ENCODE measurements around the gene OR8D1. TPM values are rescaled to one million over a fixed set of nuclear protein-coding genes. Genes with fewer than 3 reads are reported as not detected.
A peak's percentile ranks its signal among the peaks of the same experiment; 100 is the strongest.

Gene OR8D1
- total and polyA plus RNA-seq, 2 donors (not counting 3 experiments of a cell fraction or from before 2014, with no cell fraction given): not detected

- Histone ChIP-seq H4K20me1 (replicated peaks; ENCODE audit: control insufficient read depth, extremely low read depth, insufficient read depth, low read length) (no peaks in the 10 kb centered on the region), H3K9me3 (replicated peaks; ENCODE audit: control insufficient read depth, insufficient read depth, low read length) (no peaks in the 10 kb centered on the region), H3K79me2 (ENCODE audit: control insufficient read depth, insufficient read depth, low read length) (no peaks in the 10 kb centered on the region), H3K9ac (replicated peaks; ENCODE audit: extremely low read depth, insufficient read depth, low read length) (no peak overlapping the region), H3K27ac (ENCODE audit: insufficient read depth, low read depth, low read length) (no peak overlapping the region), H3K4me2 (ENCODE audit: insufficient read depth, low read length) (no peak overlapping the region), H3K9me1 (replicated peaks; ENCODE audit: control insufficient read depth, extremely low read depth, insufficient read depth, low read length) (no peaks in the 10 kb centered on the region), H2AFZ (ENCODE audit: low read depth, low read length) (no peak overlapping the region), H3K4me1 (ENCODE audit: control insufficient read depth, extremely low read depth, insufficient read depth, low read length) (no peaks in the 10 kb centered on the region), H3K27me3 (ENCODE audit: control insufficient read depth in 2 of 2, insufficient read depth in 2 of 2, low read length in 2 of 2) (peaks cover 5 to 11% of the 10 kb centered on the region in 2 experiments), H3K4me3 (replicated peaks in 1 of 3; ENCODE audit: insufficient read depth in 1 of 3, low read depth in 1 of 3, low read length in 3 of 3) (no peak overlapping the region), H3K36me3 (ENCODE audit: control insufficient read depth in 2 of 2, extremely low read depth in 1 of 2, insufficient read depth in 2 of 2, low read length in 2 of 2) (no peaks in the 10 kb centered on the region)
- intact Hi-C loops (cut with micrococcal nuclease) (loop anchor here (1.0 kb wide), 1 partner anchor 261 kb away; no protein-coding TSS in a partner anchor), dilution Hi-C loops (cut with MboI; ENCODE audit: extremely low pct_ligation_motif_present, low sequenced_read_pairs) (no loop called here)
- DNase-seq (ENCODE audit: low read depth, low spot score) (peak; percentile 20), FAIRE-seq (no peak)
- CTCF ChIA-PET: interaction anchor here (0.6 to 4.0 kb wide), 5 partner anchors 15 to 261 kb away, joined by 3 to 41 read pairs (median 5); no protein-coding TSS in a partner anchor
- BruUV-seq (replicated peaks): no TSS peak
- TF ChIP-seq POLR2A (IDR thresholded peaks at IDR 0.05; ENCODE audit: low read depth, low read length) (no peak), EZH2 (IDR thresholded peaks at IDR 0.05; ENCODE audit: borderline replicate concordance, low read depth, low read length, severe bottlenecking) (no peak), JUN (IDR thresholded peaks at IDR 0.05; ENCODE audit: borderline replicate concordance, insufficient read depth, insufficient read length, low read depth) (no peak), CTCF (IDR thresholded peaks at IDR 0.05; ENCODE audit: extremely low read depth in 1 of 2, insufficient read depth in 1 of 2, low read depth in 1 of 2, low read length in 2 of 2) (no peak), MYC (IDR thresholded peaks at IDR 0.05; ENCODE audit: low read depth, low read length) (no peak), MAX (IDR thresholded peaks at IDR 0.05; ENCODE audit: insufficient read depth, insufficient read length) (no peak), POLR2AphosphoS5 (IDR thresholded peaks at IDR 0.05; ENCODE audit: insufficient read depth, low read depth, low read length) (no peak), GATA2 (IDR thresholded peaks at IDR 0.05; ENCODE audit: insufficient read depth, insufficient read length, low read depth, low read length) (no peak), FOS (IDR thresholded peaks at IDR 0.05; ENCODE audit: borderline replicate concordance, insufficient read depth, low read length) (no peak)
- POLR2A ChIA-PET: no interaction called here
Measured at GRCh38 chr11:124329787-124330478, 16.2 kb upstream of the OR8D1 start.
